Tibial nerve (tissue), 4 donors: ENCODE data around the gene ITGB1. TPM values are rescaled to one million over a fixed set of nuclear protein-coding genes. Genes with fewer than 3 reads are reported as not detected.

Experiments
- DNase-seq, 2 donors: peaks; one replicate each; pipeline ENCODE4 v3.0.0-alpha.2; 2019; ENCODE audit warnings: low spot score in 2 of 2
- H3K27ac ChIP-seq, 4 donors: fragments of 200-600 bp; sonication (generic) in 3 of 4; one replicate each; pipeline ENCODE4 v1.5.1; 2017 to 2019; ENCODE audit warnings: mild to moderate bottlenecking in 1 of 4
- H3K27me3 ChIP-seq, 2 donors: fragments of 200-600 bp; sonication (generic) in 1 of 2; one replicate each; pipeline versions ENCODE4 v1.5.1 to v1.6.0; 2017 to 2019
- H3K36me3 ChIP-seq, 3 donors: fragments of 200-600 bp; sonication (generic); one replicate each; pipeline ENCODE4 v1.5.1; 2018 to 2019
- H3K4me1 ChIP-seq, 4 donors: fragments of 200-600 bp; sonication (generic) in 3 of 4; one replicate each; pipeline ENCODE4 v1.5.1; 2017 to 2019
- H3K4me3 ChIP-seq, 4 donors: fragments of 200-600 bp; sonication (generic) in 3 of 4; one replicate each; pipeline ENCODE4 v1.5.1; 2017 to 2019; ENCODE audit warnings: mild to moderate bottlenecking in 1 of 4, moderate library complexity in 1 of 4
- H3K9me3 ChIP-seq, 4 donors: fragments of 200-600 bp; sonication (generic) in 3 of 4; one replicate each; pipeline ENCODE4 v1.5.1; 2017 to 2019
- CTCF ChIP-seq, 5 experiments: fragments of 200-600 bp in 3 of 5; fragments of 450-650 bp in 2 of 5; sonication (generic) in 3 of 5; IDR thresholded peaks; one replicate each; pipeline ENCODE4 v1.5.1; 2016 to 2019; ENCODE audit warnings: antibody characterized with exemption in 5 of 5, mild to moderate bottlenecking in 3 of 5, moderate library complexity in 2 of 5
- EP300 ChIP-seq, 2 donors: sonication (generic); formaldehyde crosslinking; IDR thresholded peaks; one replicate each; pipeline ENCODE4 v1.6.1; 2017; ENCODE audit warnings: antibody characterized with exemption in 2 of 2, mild to moderate bottlenecking in 1 of 2
- POLR2A ChIP-seq, 2 donors: fragments of 450-650 bp; IDR thresholded peaks; one replicate each; pipeline ENCODE4 v1.6.1; 2017; ENCODE audit warnings: antibody characterized with exemption in 2 of 2, mild to moderate bottlenecking in 2 of 2, moderate library complexity in 2 of 2
- WGBS, 2 donors: methylation state at CpG; one replicate each; pipeline ENCODE4 v1.1.5; 2018; 5-methylcytosine and 5-hydroxymethylcytosine counted together
- total RNA-seq, 4 donors: library from RNA; depleted of rRNA; stranded (reverse); fragments of >200 nt; gene quantifications; one replicate each; pipeline ENCODE4 v1.1.0, GENCODE V29; 2016

Gene ITGB1
- total RNA-seq, 4 donors from 2014 or later, result 288 to 483 (median 404) TPM

- TF ChIP-seq CTCF (IDR thresholded peaks at IDR 0.05) (no peak), EP300 (IDR thresholded peaks at IDR 0.05) (no peak), POLR2A (IDR thresholded peaks at IDR 0.05) (no peak)
- Histone ChIP-seq H3K4me1 (peaks cover 0 to 38% (median 22%) of the 10 kb centered on the region in 4 donors), H3K36me3 (no peaks in the 10 kb centered on the region), H3K9me3 (no peaks in the 10 kb centered on the region), H3K27me3 (no peaks in the 10 kb centered on the region), H3K27ac (no peak overlapping the region), H3K4me3 (no peak overlapping the region)
- no peak for DNase-seq
- 89 to 95% methylated on average over 3 of the region's 3 CpGs for WGBS, 2 donors
These were observed 6.2 kb upstream of the ITGB1 start for GRCh38 chr10:32964270-32964669.

GRCh38 chr10:32963096-32963495 is 5.1 kb upstream of the ITGB1 start:
- WGBS, 2 donors, result 16 to 20% methylated on average over 3 of the region's 3 CpGs
- H3K27me3 ChIP-seq, result no peaks in the 10 kb centered on the region
- peak overlapping the region; percentile 32 to 86 (median 60) for H3K27ac ChIP-seq
- no peaks in the 10 kb centered on the region for H3K9me3 ChIP-seq
- H3K4me1 ChIP-seq, result peaks cover 0 to 42% (median 24%) of the 10 kb centered on the region in 4 donors
- TF ChIP-seq EP300 (IDR thresholded peaks at IDR 0.05), result peak; percentile 18 to 47
- TF ChIP-seq CTCF (IDR thresholded peaks at IDR 0.05), result no peak
- H3K36me3 ChIP-seq, result no peaks in the 10 kb centered on the region
- DNase-seq, result no peak
- H3K4me3 ChIP-seq, result no peak overlapping the region

- H3K36me3 ChIP-seq, result no peaks in the 10 kb centered on the region
- peak overlapping the region in 1 of 4 donors; percentile 8 for H3K4me3 ChIP-seq
- 19 to 33% methylated on average over 4 of the region's 4 CpGs for WGBS, 2 donors
These were observed 4.5 kb upstream of the ITGB1 start for GRCh38 chr10:32962521-32962920.

DNA sequence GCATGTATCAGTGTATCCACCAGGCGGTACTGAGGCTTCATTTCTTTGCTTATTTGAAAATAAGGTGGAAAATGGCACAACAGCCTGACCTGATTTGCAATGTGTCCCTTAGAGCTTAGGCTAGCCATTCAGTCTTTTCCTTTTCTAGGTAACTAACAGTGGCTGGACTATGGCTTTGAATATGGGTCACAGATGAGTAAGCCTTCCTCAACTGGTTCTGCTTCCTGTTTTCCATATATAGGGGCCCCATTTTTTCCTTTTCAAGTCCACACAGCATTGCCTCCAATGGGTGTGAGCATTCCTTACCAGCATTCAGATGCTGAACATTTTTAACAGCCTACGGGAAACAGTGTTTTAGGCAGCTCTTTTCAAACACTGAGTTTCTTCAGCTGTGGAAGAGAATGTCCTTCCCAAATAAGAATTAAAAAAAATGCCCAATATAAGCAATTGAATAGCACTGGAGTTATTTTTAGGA is 3.9 kb upstream of the ITGB1 start:
- H3K4me1 ChIP-seq, result peaks cover 0 to 43% (median 24%) of the 10 kb centered on the region in 4 donors
- WGBS, 2 donors, result 30 to 36% methylated on average over 2 of the region's 2 CpGs
- H3K9me3 ChIP-seq, result no peaks in the 10 kb centered on the region
- H3K36me3 ChIP-seq, result no peaks in the 10 kb centered on the region
- peak overlapping the region in 2 of 4 donors; percentile 8 for H3K4me3 ChIP-seq
- H3K27me3 ChIP-seq, result no peaks in the 10 kb centered on the region
- TF ChIP-seq CTCF (IDR thresholded peaks at IDR 0.05) (peak in 1 of 5 experiments; percentile 11), POLR2A (IDR thresholded peaks at IDR 0.05) (peak in 1 of 2 donors; percentile 18), EP300 (IDR thresholded peaks at IDR 0.05) (peak; percentile 43 to 71)
- DNase-seq, result no peak
- peak overlapping the region; percentile 32 to 86 (median 60) for H3K27ac ChIP-seq

More at GRCh38 chr10:32962521-32962920, 4.5 kb upstream of the ITGB1 start:
- Histone ChIP-seq H3K27ac (peak overlapping the region; percentile 32 to 86 (median 60)), H3K27me3 (no peaks in the 10 kb centered on the region), H3K4me1 (peaks cover 0 to 42% (median 24%) of the 10 kb centered on the region in 4 donors), H3K9me3 (no peaks in the 10 kb centered on the region)
- DNase-seq, result no peak
- no peak for TF ChIP-seq EP300 (IDR thresholded peaks at IDR 0.05)
- no peak for TF ChIP-seq POLR2A (IDR thresholded peaks at IDR 0.05)
- no peak for TF ChIP-seq CTCF (IDR thresholded peaks at IDR 0.05)

DNA sequence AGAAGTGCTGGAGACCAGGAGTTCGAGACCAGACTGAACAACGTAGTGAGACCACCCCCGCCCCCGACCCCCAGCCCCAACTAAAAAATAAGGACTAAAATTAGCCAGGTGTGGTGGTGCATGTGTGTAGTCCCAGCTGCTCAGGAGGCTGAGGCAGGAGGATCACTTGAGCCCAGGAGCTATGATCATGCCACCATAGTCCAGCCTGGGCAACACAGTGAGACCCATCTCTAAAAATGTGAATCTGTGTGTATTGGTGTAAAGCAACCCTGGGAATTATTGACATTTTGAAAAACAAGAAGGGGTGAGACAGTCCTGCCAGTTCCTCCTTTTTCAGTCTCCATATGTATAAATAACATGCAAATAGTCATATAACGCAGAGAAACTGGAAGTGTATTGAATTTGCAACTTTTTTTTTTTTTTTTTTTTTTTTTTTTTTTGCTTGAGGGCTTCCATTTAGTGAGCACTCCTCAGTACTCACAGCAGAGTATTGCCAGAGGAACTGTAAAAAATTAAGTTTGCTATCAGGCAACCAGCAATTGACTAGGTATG is 3.4 kb upstream of the ITGB1 start:
- TF ChIP-seq POLR2A (IDR thresholded peaks at IDR 0.05) (no peak), EP300 (IDR thresholded peaks at IDR 0.05) (no peak), CTCF (IDR thresholded peaks at IDR 0.05) (no peak)
- 85 to 88% methylated on average over 5 of the region's 5 CpGs for WGBS, 2 donors
- Histone ChIP-seq H3K9me3 (no peaks in the 10 kb centered on the region), H3K27me3 (no peaks in the 10 kb centered on the region), H3K27ac (peak overlapping the region; percentile 32 to 86 (median 60)), H3K4me3 (no peak overlapping the region), H3K4me1 (peaks cover 0 to 48% (median 25%) of the 10 kb centered on the region in 4 donors), H3K36me3 (no peaks in the 10 kb centered on the region)
- DNase-seq, result no peak
